Skeletal muscle tissue (tissue), 4 donors: ENCODE results near the gene MYMX. TPM values are rescaled to one million over a fixed set of nuclear protein-coding genes. Genes with fewer than 3 reads are reported as not detected.
A peak's percentile ranks its signal among the peaks of the same experiment; 100 is the strongest.
"Not testable (repeated sequence)": the region's sequence is repeated elsewhere in the genome, so short reads cannot be mapped to it uniquely, and the experiment has no call there.

Experiments
- H3K27ac ChIP-seq: one replicate; pipeline ENCODE4 v1.7.0; 2013; ENCODE audit warnings: mild to moderate bottlenecking, low read depth, low read length, inconsistent platforms
- H3K27me3 ChIP-seq, 3 donors: one replicate each; pipeline ENCODE4 v1.7.0; 2013; ENCODE audit warnings: low read length in 3 of 3; ENCODE audit not compliant: control insufficient read depth in 3 of 3, insufficient read depth in 3 of 3
- H3K36me3 ChIP-seq, 3 donors: one replicate each; pipeline ENCODE4 v1.7.0; 2013; ENCODE audit warnings: low read length in 3 of 3; ENCODE audit not compliant: control insufficient read depth in 3 of 3, insufficient read depth in 3 of 3
- H3K4me1 ChIP-seq, 3 donors: one replicate each; pipeline ENCODE4 v1.7.0; 2013; ENCODE audit warnings: low read length in 3 of 3, mild to moderate bottlenecking in 3 of 3; ENCODE audit not compliant: control insufficient read depth in 3 of 3, insufficient read depth in 3 of 3
- H3K4me3 ChIP-seq, 3 donors: one replicate each; pipeline ENCODE4 v1.7.0; 2013; ENCODE audit warnings: low read length in 3 of 3
- H3K9ac ChIP-seq, 3 donors: one replicate each; pipeline ENCODE4 v1.7.0; 2013; ENCODE audit warnings: low read length in 3 of 3, mild to moderate bottlenecking in 3 of 3, moderate library complexity in 2 of 3, low read depth in 1 of 3
- H3K9me3 ChIP-seq, 3 donors: one replicate each; pipeline ENCODE4 v1.7.0; 2013; ENCODE audit warnings: low read length in 3 of 3; ENCODE audit not compliant: control insufficient read depth in 3 of 3
- total RNA-seq: library from RNA; depleted of rRNA; stranded (reverse); fragments of >200 nt; gene quantifications from one replicate; pipeline ENCODE4 v1.2.3, GENCODE V29; 2014
- donor health status: Osteomylitis.

MYMX gene
- total RNA-seq, 1 donor from 2014 or later = 7.3 TPM

GRCh38 chr6:44229376-44230033, 12.8 kb downstream of the MYMX start:
- H3K9ac ChIP-seq = peak overlapping the region; percentile 92 to 99 (median 92)
- H3K9me3 ChIP-seq = no peaks in the 10 kb centered on the region
- peaks cover 75 to 97% (median 91%) of the 10 kb centered on the region in 3 donors for H3K4me1 ChIP-seq
- H3K27me3 ChIP-seq = no peaks in the 10 kb centered on the region
- peak overlapping the region; percentile 46 to 89 (median 78) for H3K4me3 ChIP-seq
- peak overlapping the region; percentile 94 for H3K27ac ChIP-seq
- H3K36me3 ChIP-seq = peaks cover 33 to 47% (median 40%) of the 10 kb centered on the region in 3 donors

- Histone ChIP-seq H3K27ac (peak overlapping the region; percentile 19), H3K4me3 (peak overlapping the region in 1 of 3 donors; percentile 89), H3K27me3 (no peaks in the 10 kb centered on the region), H3K4me1 (peaks cover 76 to 97% (median 91%) of the 10 kb centered on the region in 3 donors), H3K36me3 (peaks cover 33 to 47% (median 40%) of the 10 kb centered on the region in 3 donors), H3K9ac (peak overlapping the region in 1 of 3 donors; percentile 99), H3K9me3 (no peaks in the 10 kb centered on the region)
These were observed 13.4 kb downstream of the MYMX start for GRCh38 chr6:44230034-44230675.

- H3K9ac ChIP-seq = peak overlapping the region in 1 of 3 donors; percentile 55
- not testable (repeated sequence) for H3K27me3 ChIP-seq
These were observed 14.7 kb downstream of the MYMX start for GRCh38 chr6:44231426-44231825.

GRCh38 chr6:44232676-44233566, 16.2 kb downstream of the MYMX start:
- H3K27ac ChIP-seq = peak overlapping the region; percentile 85
- peak overlapping the region in 2 of 3 donors; percentile 14 to 56 for H3K4me3 ChIP-seq
- H3K4me1 ChIP-seq = peaks cover 64 to 93% (median 83%) of the 10 kb centered on the region in 3 donors
- peak overlapping the region; percentile 64 to 82 (median 70) for H3K9ac ChIP-seq
- H3K36me3 ChIP-seq = peaks cover 33 to 47% (median 44%) of the 10 kb centered on the region in 3 donors
- no peaks in the 10 kb centered on the region for H3K27me3 ChIP-seq
- no peaks in the 10 kb centered on the region for H3K9me3 ChIP-seq

More at GRCh38 chr6:44231426-44231825, 14.7 kb downstream of the MYMX start:
- peaks cover 33 to 49% (median 44%) of the 10 kb centered on the region in 3 donors for H3K36me3 ChIP-seq
- not testable (repeated sequence) for H3K9me3 ChIP-seq, H3K4me3 ChIP-seq
- H3K4me1 ChIP-seq = peaks cover 68 to 95% (median 88%) of the 10 kb centered on the region in 3 donors
- peak overlapping the region; percentile 25 for H3K27ac ChIP-seq

- H3K27ac ChIP-seq = peak overlapping the region; percentile 85
- H3K36me3 ChIP-seq = peaks cover 33 to 47% (median 44%) of the 10 kb centered on the region in 3 donors
- H3K9ac ChIP-seq = peak overlapping the region; percentile 64 to 82 (median 70)
- peaks cover 61 to 93% (median 82%) of the 10 kb centered on the region in 3 donors for H3K4me1 ChIP-seq
- H3K9me3 ChIP-seq = no peaks in the 10 kb centered on the region
- H3K4me3 ChIP-seq = peak overlapping the region; percentile 14 to 56 (median 18)
- H3K27me3 ChIP-seq = no peaks in the 10 kb centered on the region
These were observed 16.9 kb downstream of the MYMX start for GRCh38 chr6:44233567-44234100.

GRCh38 chr6:44234101-44235025, 17.6 kb downstream of the MYMX start:
- Histone ChIP-seq H3K9me3 (no peaks in the 10 kb centered on the region), H3K4me1 (peaks cover 53 to 87% (median 74%) of the 10 kb centered on the region in 3 donors), H3K27ac (peak overlapping the region; percentile 85), H3K27me3 (no peaks in the 10 kb centered on the region), H3K4me3 (no peak overlapping the region), H3K36me3 (peaks cover 33 to 44% (median 40%) of the 10 kb centered on the region in 3 donors), H3K9ac (peak overlapping the region; percentile 64 to 82 (median 70))

GRCh38 chr6:44235269-44235668, 18.5 kb downstream of the MYMX start:
- H3K36me3 ChIP-seq = peaks cover 29 to 35% (median 32%) of the 10 kb centered on the region in 3 donors
- peak overlapping the region; percentile 85 for H3K27ac ChIP-seq
- H3K4me3 ChIP-seq = no peak overlapping the region
- H3K27me3 ChIP-seq = no peaks in the 10 kb centered on the region
- peak overlapping the region; percentile 51 to 82 (median 64) for H3K9ac ChIP-seq
- H3K4me1 ChIP-seq = peaks cover 46 to 78% (median 65%) of the 10 kb centered on the region in 3 donors
- no peaks in the 10 kb centered on the region for H3K9me3 ChIP-seq

- Histone ChIP-seq H3K27ac (peak overlapping the region; percentile 85), H3K27me3 (no peaks in the 10 kb centered on the region), H3K9ac (peak overlapping the region in 2 of 3 donors; percentile 33 to 51), H3K4me3 (no peak overlapping the region), H3K36me3 (peaks cover 23 to 28% (median 25%) of the 10 kb centered on the region in 3 donors), H3K9me3 (no peaks in the 10 kb centered on the region), H3K4me1 (peaks cover 46 to 72% (median 58%) of the 10 kb centered on the region in 3 donors)
These were observed 19.3 kb downstream of the MYMX start for GRCh38 chr6:44235891-44236516.
